GM12878 (cell line): ENCODE data around the gene ADAT3. TPM values are rescaled to one million over a fixed set of nuclear protein-coding genes. Genes with fewer than 3 reads are reported as not detected.
A peak's percentile ranks its signal among the peaks of the same experiment; 100 is the strongest.
"Not testable (repeated sequence)": the region's sequence is repeated elsewhere in the genome, so short reads cannot be mapped to it uniquely, and the experiment has no call there.

Experiments
- ATAC-seq: fragments of 200-7000 bp; cut with Tn5 transposase; 3 replicates; pipeline ENCODE4 v1.9.1; 2020; ENCODE audit warnings: mild to moderate bottlenecking, moderate library complexity
- BruUV-seq: library from RNA; stranded (reverse); fragments of 400-500 nt; replicated peaks from 2 replicates; lab custom pipeline; 2021; lab: Mats Ljungman, UMichigan
- CTCF ChIA-PET: fragments of 300-600 bp; sonication (Branson Sonifier 250); formaldehyde crosslinking; extraction: SDS; loops from one replicate; lab custom pipeline; 2021; ENCODE audit warnings: inconsistent platforms; lab: Yijun Ruan, JAX
- POLR2A ChIA-PET: fragments of 350-600 bp; formaldehyde crosslinking; extraction: SDS; loops from one replicate; lab custom pipeline; 2021; ENCODE audit warnings: inconsistent platforms; lab: Charles Lee
- RAD21 ChIA-PET: fragments of 300-600 bp; sonication (Branson Sonifier 250); formaldehyde crosslinking; loops from one replicate; lab custom pipeline; 2023; ENCODE audit warnings: antibody characterized with exemption; ENCODE audit not compliant: unreplicated experiment; lab: Charles Lee
- SMC1A ChIA-PET: fragments of 300-600 bp; sonication (Branson Sonifier 250); formaldehyde crosslinking; loops from one replicate; lab custom pipeline; 2023; ENCODE audit not compliant: unreplicated experiment, uncharacterized antibody; lab: Charles Lee
- DNase-seq: peaks from one replicate; pipeline ENCODE4 v3.0.0-alpha.2; 2011; ENCODE audit warnings: low read depth, low spot score
- FAIRE-seq: peaks from 3 replicates; lab custom pipeline; 2011; peaks lifted over from hg19 to GRCh38; lab: Jason Lieb, UNC
- H2AFZ ChIP-seq: 2 replicates; pipeline ENCODE4 v1.6.0; 2011; ENCODE audit warnings: low read depth, low read length, control low read depth; ENCODE audit not compliant: control insufficient read depth
- H3K27ac ChIP-seq: 2 replicates; pipeline ENCODE4 v1.5.1; 2011; ENCODE audit warnings: control low read depth; ENCODE audit not compliant: control insufficient read depth, insufficient read depth
- H3K27me3 ChIP-seq, 2 experiments: replicated peaks in 1 of 2; 2 replicates each; pipeline versions ENCODE4 v1.6.0 to v1.6.1; 2011; ENCODE audit warnings: low read length in 1 of 2; ENCODE audit not compliant: control insufficient read depth in 2 of 2, insufficient read depth in 2 of 2
- H3K36me3 ChIP-seq, 2 experiments: 2 replicates each; pipeline ENCODE4 v1.5.1; 2011; ENCODE audit warnings: low read length in 1 of 2; ENCODE audit not compliant: control insufficient read depth in 2 of 2, insufficient read depth in 2 of 2
- H3K4me1 ChIP-seq: 2 replicates; pipeline ENCODE4 v1.6.1; 2011; ENCODE audit warnings: mild to moderate bottlenecking, low read length, moderate library complexity, mixed read lengths; ENCODE audit not compliant: control insufficient read depth, insufficient read depth
- H3K4me2 ChIP-seq: 2 replicates; pipeline ENCODE4 v1.6.0; 2011; ENCODE audit warnings: control low read depth; ENCODE audit not compliant: control insufficient read depth, insufficient read depth
- H3K4me3 ChIP-seq: fragments of 200-600 bp; sonication (generic); 2 replicates; pipeline ENCODE4 v1.5.1; 2016
- H3K79me2 ChIP-seq: 2 replicates; pipeline ENCODE4 v1.6.0; 2011; ENCODE audit warnings: low read length; ENCODE audit not compliant: control insufficient read depth, insufficient read depth
- H3K9ac ChIP-seq: 2 replicates; pipeline ENCODE4 v1.8.0; 2011; ENCODE audit warnings: low read length, control low read depth, mixed read lengths; ENCODE audit not compliant: control insufficient read depth, insufficient read depth
- H3K9me3 ChIP-seq: replicated peaks from 3 replicates; pipeline ENCODE4 v1.5.1; 2011; ENCODE audit warnings: mild to moderate bottlenecking, low read length; ENCODE audit not compliant: control insufficient read depth, insufficient read depth
- H4K20me1 ChIP-seq: 2 replicates; pipeline ENCODE4 v1.6.0; 2011; ENCODE audit not compliant: control insufficient read depth, insufficient read depth
- ATF7 ChIP-seq: fragments of 450-650 bp; IDR thresholded peaks from 2 replicates; pipeline ENCODE4 v1.6.1; 2016; ENCODE audit warnings: low read depth, mild to moderate bottlenecking
- CBX3 ChIP-seq: fragments of 200-600 bp; sonication (generic); IDR thresholded peaks from 2 replicates; pipeline ENCODE4 v1.6.1; 2016; ENCODE audit warnings: low read depth, borderline replicate concordance
- CREB1 ChIP-seq: IDR thresholded peaks from 2 replicates; pipeline ENCODE4 v1.6.1; 2012; ENCODE audit warnings: low read depth, mild to moderate bottlenecking, inconsistent platforms
- GABPA ChIP-seq: IDR thresholded peaks from 2 replicates; pipeline ENCODE4 v1.6.1; 2014; ENCODE audit warnings: antibody characterized with exemption, low read depth, mild to moderate bottlenecking, inconsistent platforms
- MLLT1 ChIP-seq: fragments of 450-650 bp; IDR thresholded peaks from 2 replicates; pipeline ENCODE4 v1.6.1; 2016; ENCODE audit warnings: mild to moderate bottlenecking
- NR2C1 ChIP-seq: fragments of 450-650 bp; IDR thresholded peaks from 2 replicates; pipeline ENCODE4 v1.6.1; 2017; ENCODE audit warnings: antibody characterized with exemption, mild to moderate bottlenecking, moderate library complexity
- ZBTB40 ChIP-seq: fragments of 450-650 bp; IDR thresholded peaks from 2 replicates; pipeline ENCODE4 v1.6.1; 2016; ENCODE audit warnings: mild to moderate bottlenecking, moderate library complexity, borderline replicate concordance
- ZNF384 ChIP-seq: IDR thresholded peaks from 2 replicates; pipeline ENCODE4 v1.6.1; 2012; ENCODE audit warnings: low read depth, mild to moderate bottlenecking, low read length, improper control_type of control experiment, borderline replicate concordance
- WGBS: methylation state at CpG from one replicate; pipeline ENCODE4 v1.1.6; 2016; ENCODE audit warnings: low lambda C conversion rate; ENCODE audit not compliant: insufficient replicate concordance, insufficient coverage; ENCODE audit errors: missing lambda C conversion rate; 5-methylcytosine and 5-hydroxymethylcytosine counted together
- in situ Hi-C: fragments of 300-500 bp; cut with MboI; formaldehyde crosslinking; loops from 9 replicates; pipeline ENCODE4 v1.14.3; 2018; ENCODE audit warnings: mixed read lengths
- intact Hi-C: fragments of 100-400 bp; cut with micrococcal nuclease; formaldehyde crosslinking; loops from one replicate; pipeline ENCODE4 v1.14.2; 2022; ENCODE audit not compliant: unreplicated experiment
- polyA plus RNA-seq, 11 experiments: library from polyadenylated mRNA; depleted of rRNA in 4 of 11; unstranded in 6 of 11; stranded (reverse) in 5 of 11; fragments of >200 nt; fragmentation: Nextera tagmentation in 4 of 11; fragmentation: Illumina TruSeq in 1 of 11; extraction: Ambion mirVana in 4 of 11; extraction: Trizol in 1 of 11; gene quantifications; 1 replicate in 1 of 11; 2 replicates in 10 of 11; pipeline versions ENCODE4 v1.2.1 to v1.2.3, GENCODE V29; 2011 to 2016; ENCODE audit warnings: inconsistent platforms in 2 of 11, missing spikeins in 2 of 11, low read depth in 1 of 11
- total RNA-seq, 4 experiments: library from RNA; depleted of rRNA in 3 of 4; stranded (reverse); fragments of >200 nt in 3 of 4; fragmentation: Illumina TruSeq in 1 of 4; extraction: Trizol in 1 of 4; gene quantifications; 2 replicates each; pipeline versions ENCODE4 v1.2.1 to v1.2.3, GENCODE V29; 2013 to 2021

Gene ADAT3
- total and polyA plus RNA-seq, 10 of the 15 experiments (the other 5 are each of a cell fraction or from before 2014, with no cell fraction given): 0.27 to 11.8 (median 7.7) TPM; not detected in 3

GRCh38 chr19:1874554-1875185, 30.5 kb upstream of the ADAT3 start:
- FAIRE-seq: peak; percentile 71
- TF ChIP-seq NR2C1 (peak; percentile 88), ATF7 (no peak), CBX3 (no peak), GABPA (peak; percentile 66), MLLT1 (0 out of 2 replicates have a peak, but pooled peaks have one; percentile 32), ZNF384 (peak; percentile 81), ZBTB40 (peak; percentile 53; the same call in 1 of the 2 replicates), CREB1 (peak; percentile 12; the same call in 1 of the 2 replicates)
- no peaks in the 10 kb centered on the region for H3K27me3 ChIP-seq
- H3K9me3 ChIP-seq: no peaks in the 10 kb centered on the region
- WGBS: 5% methylated on average over 16 of the region's 16 CpGs
- peak overlapping the region; percentile 94 for H3K9ac ChIP-seq
- no peaks in the 10 kb centered on the region for H4K20me1 ChIP-seq
- H3K4me1 ChIP-seq: peaks cover 3% of the 10 kb centered on the region; the same call in 1 of the 2 replicates
- DNase-seq: no peak
- peaks cover 39% of the 10 kb centered on the region for H3K79me2 ChIP-seq
- no peak overlapping the region for H2AFZ ChIP-seq
- intact Hi-C loops (no loop called here), in situ Hi-C loops (loop anchor here (25.0 kb wide), 1 partner anchor 1488 kb away; the partner anchor contains the start of gene NFIC)
- RAD21 ChIA-PET: interaction anchor here (0.6 to 1.6 kb wide), 7 partner anchors 10 to 195 kb away, joined by 3 to 6 read pairs (median 4); no protein-coding TSS in a partner anchor
- SMC1A ChIA-PET: interaction anchor here (0.9 to 1.2 kb wide), 4 partner anchors 10 to 29 kb away, joined by 3 to 6 read pairs (median 4); no protein-coding TSS in a partner anchor
- peak overlapping the region; percentile 85 for H3K4me2 ChIP-seq
- peak overlapping the region; percentile 93 for H3K27ac ChIP-seq
- CTCF ChIA-PET: interaction anchor here (0.7 to 3.2 kb wide), 6 partner anchors 8 to 67 kb away, joined by 3 to 19 read pairs (median 3); no protein-coding TSS in a partner anchor
- H3K4me3 ChIP-seq: peak overlapping the region; percentile 89
- H3K36me3 ChIP-seq: peaks cover 3 to 9% of the 10 kb centered on the region in 2 experiments; a peak in 3 of 4 replicates
- POLR2A ChIA-PET: interaction anchor here (0.7 to 2.4 kb wide), 8 partner anchors 9 to 719 kb away, joined by 3 to 15 read pairs (median 6); no protein-coding TSS in a partner anchor
- ATAC-seq: peak; percentile 19
- no TSS peak for BruUV-seq

DNA sequence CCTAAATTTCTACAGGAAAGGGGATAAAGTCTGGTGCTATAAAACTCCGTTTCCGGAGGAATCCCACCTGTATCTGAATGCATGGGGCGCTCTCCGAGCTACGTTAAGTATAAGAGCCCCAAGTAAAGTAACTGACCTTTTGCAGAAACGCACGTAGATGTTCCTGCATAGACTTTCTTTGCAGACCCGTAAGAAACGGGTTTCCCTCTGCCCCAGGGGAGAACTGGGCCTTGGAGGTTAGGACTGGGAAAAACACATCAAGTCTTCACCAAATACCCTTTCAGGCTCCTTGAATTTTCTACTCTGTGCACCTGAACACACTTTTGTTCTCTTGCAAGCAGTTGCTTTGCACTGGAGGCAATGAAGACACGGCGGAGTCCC, 29.9 kb upstream of the ADAT3 start:
- ChIA-PET SMC1A (interaction anchor here (0.9 to 1.2 kb wide), 4 partner anchors 11 to 29 kb away, joined by 3 to 6 read pairs (median 4); no protein-coding TSS in a partner anchor), RAD21 (interaction anchor here (0.8 to 1.7 kb wide), 5 partner anchors 10 to 34 kb away, joined by 3 to 6 read pairs (median 5); no protein-coding TSS in a partner anchor), CTCF (interaction anchor here (0.7 to 3.2 kb wide), 6 partner anchors 9 to 67 kb away, joined by 3 to 19 read pairs (median 3); no protein-coding TSS in a partner anchor), POLR2A (interaction anchor here (0.7 to 2.4 kb wide), 8 partner anchors 9 to 718 kb away, joined by 3 to 15 read pairs (median 6); no protein-coding TSS in a partner anchor)
- H3K4me1 ChIP-seq, H3K9me3 ChIP-seq, DNase-seq, intact Hi-C loops, BruUV-seq, H3K27me3 ChIP-seq, H4K20me1 ChIP-seq, in situ Hi-C loops, H2AFZ ChIP-seq, H3K36me3 ChIP-seq: not testable (repeated sequence)
- H3K9ac ChIP-seq: peak overlapping the region; percentile 94
- WGBS: 2% methylated on average over 11 of the region's 11 CpGs
- peak; percentile 14 for ATAC-seq
- peak overlapping the region; percentile 89 for H3K4me3 ChIP-seq
- H3K4me2 ChIP-seq: peak overlapping the region; percentile 85
- H3K27ac ChIP-seq: peak overlapping the region; percentile 93
- FAIRE-seq: peak; percentile 52
- peaks cover 39% of the 10 kb centered on the region for H3K79me2 ChIP-seq
